Omental fat pad (tissue), 4 donors: ENCODE results near the gene PSD2. TPM values are rescaled to one million over a fixed set of nuclear protein-coding genes. Genes with fewer than 3 reads are reported as not detected.

Experiments used
- ATAC-seq: fragments of 150-250 bp; one replicate; pipeline ENCODE4 v1.9.1; 2016; ENCODE audit warnings: mild to moderate bottlenecking, moderate library complexity; ENCODE audit not compliant: low FRiP score
- DNase-seq: peaks from one replicate; pipeline ENCODE4 v3.0.0-alpha.2; 2019; ENCODE audit warnings: low spot score
- CTCF ChIP-seq, 3 donors: fragments of 450-650 bp; IDR thresholded peaks; one replicate each; pipeline ENCODE4 v1.5.1; 2016 to 2017; ENCODE audit warnings: antibody characterized with exemption in 3 of 3, mild to moderate bottlenecking in 3 of 3, moderate library complexity in 2 of 3
- total RNA-seq, 4 donors: library from RNA; depleted of rRNA; stranded (reverse); fragments of >200 nt; gene quantifications; one replicate each; pipeline ENCODE4 v1.1.0, GENCODE V29; 2016

The PSD2 gene
- total RNA-seq, 4 donors from 2014 or later = 0.12 to 0.46 (median 0.16) TPM; not detected in 1

GRCh38 chr5:139837711-139838380 is 42.2 kb downstream of the PSD2 start:
- no peak for ATAC-seq
- DNase-seq = no peak
- no peak for TF ChIP-seq CTCF (IDR thresholded peaks at IDR 0.05)

DNA sequence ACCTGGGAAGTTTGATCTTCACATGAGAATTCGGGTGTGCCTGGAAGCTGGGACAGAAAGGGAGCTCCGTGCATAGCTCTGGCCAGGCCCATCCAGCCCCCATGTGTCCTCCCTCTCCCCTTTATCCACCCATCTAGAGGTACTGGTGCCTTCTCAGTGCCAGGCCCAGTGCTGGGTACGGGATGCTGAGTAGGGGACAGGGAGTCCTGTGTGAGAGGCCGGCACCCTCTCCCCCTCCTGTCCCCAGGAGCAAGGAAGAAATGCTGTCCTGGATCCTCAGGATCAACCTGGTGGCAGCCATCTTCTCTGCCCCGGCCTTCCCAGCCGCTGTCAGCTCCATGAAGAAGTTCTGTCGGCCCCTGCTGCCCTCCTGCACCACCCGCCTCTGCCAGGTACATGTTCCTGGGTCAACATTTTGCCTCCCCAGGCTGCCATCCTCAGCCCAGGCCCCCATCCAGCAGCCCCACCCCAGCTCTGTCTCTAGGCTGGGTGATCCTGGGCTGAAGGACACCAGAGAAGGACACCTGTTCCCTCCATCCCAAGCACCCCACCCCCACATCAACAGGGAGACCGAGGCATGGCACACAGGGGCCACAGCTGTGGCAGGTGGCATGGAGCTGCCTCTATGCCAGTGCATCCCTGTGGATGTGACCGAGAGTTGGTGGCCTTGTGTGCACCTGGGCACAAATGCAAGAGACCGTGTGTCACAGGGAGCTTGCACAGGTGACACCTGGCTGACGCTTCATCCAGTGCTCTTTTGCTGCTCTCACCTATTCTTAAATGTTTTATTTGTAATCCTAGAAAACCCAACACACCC is 43.0 kb downstream of the PSD2 start:
- ATAC-seq (no peak), DNase-seq (no peak)
- TF ChIP-seq CTCF (IDR thresholded peaks at IDR 0.05) = no peak

- no peak for DNase-seq
- no peak for TF ChIP-seq CTCF (IDR thresholded peaks at IDR 0.05)
- ATAC-seq = no peak
Observed at GRCh38 chr5:139839232-139839815, 43.7 kb downstream of the PSD2 start.

DNA sequence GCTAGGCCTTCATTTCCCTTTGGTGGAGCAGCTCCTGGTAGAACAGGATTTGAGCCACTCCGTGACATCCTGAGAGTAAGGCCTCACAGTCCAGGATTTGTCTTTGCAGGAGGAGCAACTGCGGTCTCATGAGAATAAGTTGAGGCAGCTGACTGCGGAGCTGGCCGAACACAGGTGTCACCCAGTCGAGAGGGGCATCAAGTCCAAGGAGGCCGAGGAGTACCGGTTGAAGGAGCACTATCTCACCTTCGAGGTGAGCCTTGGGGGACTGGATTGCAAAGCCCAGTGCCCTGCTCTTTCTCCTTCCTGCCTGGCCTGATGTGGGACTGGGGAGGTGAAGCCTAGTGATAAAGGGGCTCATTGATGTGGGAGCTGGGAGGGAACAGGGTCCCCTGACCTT is 44.3 kb downstream of the PSD2 start:
- no peak for TF ChIP-seq CTCF (IDR thresholded peaks at IDR 0.05)
- DNase-seq = no peak
- no peak for ATAC-seq

GRCh38 chr5:139841549-139841948 is 45.9 kb downstream of the PSD2 start:
- TF ChIP-seq CTCF (IDR thresholded peaks at IDR 0.05) = no peak
- no peak for ATAC-seq
- DNase-seq = no peak

- TF ChIP-seq CTCF (IDR thresholded peaks at IDR 0.05) = no peak
- ATAC-seq = no peak
- no peak for DNase-seq
Observed at GRCh38 chr5:139842321-139842720, 46.7 kb downstream of the PSD2 start.
